AG04450 (cell line): ENCODE measurements around the gene STARD7. TPM values are rescaled to one million over a fixed set of nuclear protein-coding genes. Genes with fewer than 3 reads are reported as not detected.

Experiments
- CTCF ChIA-PET: fragments of 300-600, 350-600 bp; formaldehyde crosslinking; extraction: SDS; loops from one replicate; lab custom pipeline; 2022; ENCODE audit warnings: antibody characterized with exemption, inconsistent platforms; lab: Charles Lee
- POLR2A ChIA-PET: fragments of 350-600 bp; formaldehyde crosslinking; extraction: SDS; loops from one replicate; lab custom pipeline; 2021; ENCODE audit warnings: antibody characterized with exemption, inconsistent platforms; lab: Yijun Ruan, JAX
- DNase-seq: peaks from one replicate; pipeline ENCODE4 v3.0.0-alpha.2; 2011; ENCODE audit warnings: low read depth, low spot score
- H3K27ac ChIP-seq: one replicate; pipeline ENCODE4 v1.5.1; 2012; ENCODE audit warnings: low read depth, low read length, control low read depth
- H3K27me3 ChIP-seq: one replicate; pipeline ENCODE4 v1.6.0; 2012; ENCODE audit warnings: low read length; ENCODE audit not compliant: control insufficient read depth, insufficient read depth
- H3K4me3 ChIP-seq: 2 replicates; pipeline ENCODE4 v1.5.1; 2011; ENCODE audit warnings: mild to moderate bottlenecking, low read depth, low read length, control low read depth
- H3K9me3 ChIP-seq: 2 replicates; pipeline ENCODE4 v1.5.1; 2012; ENCODE audit warnings: low read length; ENCODE audit not compliant: control insufficient read depth, insufficient read depth
- polyA plus RNA-seq: library from polyadenylated mRNA; depleted of rRNA; stranded (reverse); fragments of >200 nt; gene quantifications from 2 replicates; pipeline ENCODE4 v1.2.3, GENCODE V29; 2011
- TF ChIP-seq, protein P1 (sequence below): IDR thresholded peaks from 2 replicates; pipeline ENCODE4 v1.5.1; 2011; ENCODE audit warnings: low read depth, low read length, control low read depth, inconsistent platforms

Gene STARD7
- polyA plus RNA-seq, 1 experiment: 106 TPM

DNA sequence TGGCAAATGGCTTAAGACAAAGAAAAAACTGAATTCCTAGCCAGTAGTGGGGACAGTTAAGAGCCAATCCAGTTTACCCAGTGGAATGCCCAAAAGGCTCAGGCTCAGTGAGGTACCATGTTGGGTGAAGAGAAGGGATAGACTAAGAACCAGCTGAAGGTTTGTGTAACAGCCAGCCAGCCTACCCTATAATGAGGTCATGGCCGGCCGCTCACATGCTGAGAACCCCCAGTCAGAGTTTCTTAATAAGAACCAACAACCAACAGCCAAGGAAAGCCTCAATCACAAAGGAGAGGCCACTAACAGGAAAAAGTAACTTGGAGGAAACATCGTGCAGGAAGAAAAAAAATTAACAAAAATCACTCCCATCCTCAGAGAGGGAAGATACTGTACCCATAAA is 38.0 kb downstream of the STARD7 start:
- TF ChIP-seq, protein P1, sequence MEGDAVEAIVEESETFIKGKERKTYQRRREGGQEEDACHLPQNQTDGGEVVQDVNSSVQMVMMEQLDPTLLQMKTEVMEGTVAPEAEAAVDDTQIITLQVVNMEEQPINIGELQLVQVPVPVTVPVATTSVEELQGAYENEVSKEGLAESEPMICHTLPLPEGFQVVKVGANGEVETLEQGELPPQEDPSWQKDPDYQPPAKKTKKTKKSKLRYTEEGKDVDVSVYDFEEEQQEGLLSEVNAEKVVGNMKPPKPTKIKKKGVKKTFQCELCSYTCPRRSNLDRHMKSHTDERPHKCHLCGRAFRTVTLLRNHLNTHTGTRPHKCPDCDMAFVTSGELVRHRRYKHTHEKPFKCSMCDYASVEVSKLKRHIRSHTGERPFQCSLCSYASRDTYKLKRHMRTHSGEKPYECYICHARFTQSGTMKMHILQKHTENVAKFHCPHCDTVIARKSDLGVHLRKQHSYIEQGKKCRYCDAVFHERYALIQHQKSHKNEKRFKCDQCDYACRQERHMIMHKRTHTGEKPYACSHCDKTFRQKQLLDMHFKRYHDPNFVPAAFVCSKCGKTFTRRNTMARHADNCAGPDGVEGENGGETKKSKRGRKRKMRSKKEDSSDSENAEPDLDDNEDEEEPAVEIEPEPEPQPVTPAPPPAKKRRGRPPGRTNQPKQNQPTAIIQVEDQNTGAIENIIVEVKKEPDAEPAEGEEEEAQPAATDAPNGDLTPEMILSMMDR: no peak
- CTCF ChIA-PET: interaction anchor here (0.6 kb wide), 1 partner anchor 62 kb away, joined by 3 read pairs; no protein-coding TSS in a partner anchor
- DNase-seq: no peak
- POLR2A ChIA-PET: no interaction called here
- no peak overlapping the region for H3K4me3 ChIP-seq
- H3K9me3 ChIP-seq: no peaks in the 10 kb centered on the region
- no peaks in the 10 kb centered on the region for H3K27me3 ChIP-seq
- H3K27ac ChIP-seq: no peak overlapping the region

DNA sequence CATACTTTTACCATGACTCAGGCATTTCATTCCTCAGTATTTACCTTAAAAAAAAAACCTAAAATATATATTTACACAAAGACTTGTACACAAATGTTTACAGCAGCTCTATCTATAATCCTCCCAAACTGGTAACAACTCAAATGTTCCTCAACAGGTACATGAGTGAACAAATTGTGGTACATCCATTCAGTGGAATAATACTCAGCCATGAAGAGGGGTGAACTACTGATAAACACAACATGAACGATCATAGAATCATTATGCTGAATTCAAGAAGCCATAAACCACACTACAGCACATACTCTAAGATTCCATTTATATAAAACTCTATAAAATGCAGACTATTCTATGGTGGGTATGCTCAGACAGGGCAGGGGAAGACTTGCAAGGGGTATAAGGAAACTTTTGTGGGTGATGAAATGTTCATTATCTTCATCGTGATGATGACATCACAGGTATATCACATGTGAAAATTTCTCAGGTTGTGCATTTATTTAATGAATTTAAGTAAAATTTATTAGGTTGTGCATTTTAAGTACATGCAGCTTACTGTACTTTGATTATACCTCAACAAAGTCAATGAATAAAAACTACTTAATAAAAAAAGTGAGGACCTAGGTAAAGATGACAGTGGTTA is 38.6 kb downstream of the STARD7 start:
- no peaks in the 10 kb centered on the region for H3K9me3 ChIP-seq
- no peak for DNase-seq
- ChIA-PET POLR2A (no interaction called here), CTCF (no interaction called here)
- no peak overlapping the region for H3K4me3 ChIP-seq
- no peak overlapping the region for H3K27ac ChIP-seq
- TF ChIP-seq, protein P1: no peak
- no peaks in the 10 kb centered on the region for H3K27me3 ChIP-seq

DNA sequence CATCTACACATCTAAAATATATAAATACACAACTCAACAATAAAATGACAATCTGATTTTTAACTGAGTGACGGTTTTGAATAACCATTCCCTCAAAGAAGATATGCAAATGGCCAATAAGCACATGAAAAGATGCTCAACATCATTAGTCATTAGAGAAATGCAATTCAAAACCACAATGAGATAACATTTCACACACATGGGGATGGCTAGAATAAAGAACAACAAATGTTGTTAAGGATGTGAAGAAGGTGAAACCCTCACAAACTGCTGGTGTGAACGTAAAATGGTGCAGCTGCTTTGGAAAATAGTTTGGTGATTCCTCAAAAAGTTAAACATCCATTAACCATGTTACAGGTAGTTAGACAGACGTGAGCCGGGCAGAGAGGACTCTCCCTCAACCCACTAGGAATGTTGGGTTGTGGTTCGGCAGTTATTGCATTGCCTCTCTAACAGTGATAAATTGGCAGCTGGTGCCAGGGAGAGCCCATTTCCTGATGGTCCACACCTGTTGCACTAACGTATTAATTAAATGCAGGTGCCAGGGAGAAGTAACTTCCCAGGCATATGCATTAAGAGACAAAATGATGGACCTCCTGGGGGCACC is 41.1 kb downstream of the STARD7 start:
- Histone ChIP-seq H3K9me3 (peaks cover 2% of the 10 kb centered on the region; the same call in 1 of the 2 replicates), H3K27ac (no peak overlapping the region), H3K27me3 (no peaks in the 10 kb centered on the region), H3K4me3 (no peak overlapping the region)
- TF ChIP-seq, protein P1: no peak
- DNase-seq: no peak
- CTCF ChIA-PET: no interaction called here
- POLR2A ChIA-PET: no interaction called here

DNA sequence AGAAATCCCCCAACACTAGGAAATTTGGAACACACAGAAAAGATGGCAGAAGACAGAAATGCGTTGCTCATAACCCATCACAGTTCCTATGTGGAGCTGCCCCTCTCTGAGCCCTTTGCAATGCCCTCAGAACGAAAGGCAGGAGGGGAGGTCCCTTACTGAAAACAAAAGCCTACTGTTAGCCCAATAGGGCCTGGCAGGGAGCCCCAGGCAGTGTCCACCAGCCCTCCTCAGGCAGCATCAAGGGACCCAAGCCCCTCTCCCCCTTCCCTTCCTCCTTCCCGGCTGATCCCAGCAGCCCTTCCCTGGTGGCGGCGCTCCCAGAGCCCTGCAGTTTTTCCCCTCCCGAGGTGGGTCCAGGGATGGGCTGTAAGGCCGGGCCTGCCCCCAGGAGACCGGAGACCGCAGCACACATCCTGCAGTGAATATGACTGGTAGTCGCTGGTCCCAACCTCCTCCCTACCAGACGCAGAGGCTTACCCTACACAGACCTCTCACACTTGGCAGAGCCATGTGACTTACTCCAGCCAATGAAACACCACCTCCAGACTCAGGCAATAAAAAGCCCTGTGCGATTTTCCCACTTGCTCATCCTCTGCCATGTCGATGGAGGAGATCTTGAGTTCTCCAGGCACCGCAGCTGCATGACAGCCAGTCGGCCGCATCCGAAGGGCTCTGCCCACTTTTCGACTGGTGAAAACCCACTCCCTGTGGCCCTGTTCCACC is 44.0 kb downstream of the STARD7 start:
- Histone ChIP-seq H3K9me3 (peaks cover 5% of the 10 kb centered on the region; the same call in 1 of the 2 replicates), H3K27me3 (peaks cover 2% of the 10 kb centered on the region), H3K27ac (no peak overlapping the region), H3K4me3 (no peak overlapping the region)
- TF ChIP-seq, protein P1: no peak
- DNase-seq: no peak
- ChIA-PET POLR2A (no interaction called here), CTCF (no interaction called here)
